SK-N-SH (cell line): Measurements from ENCODE around the gene SLC25A47. TPM values are rescaled to one million over a fixed set of nuclear protein-coding genes. Genes with fewer than 3 reads are reported as not detected.

Source experiments
- CTCF ChIA-PET: fragments of 300-600, 350-600 bp; formaldehyde crosslinking; extraction: SDS; loops from one replicate; lab custom pipeline; 2021; lab: Yijun Ruan, JAX
- POLR2A ChIA-PET: fragments of 350-600 bp; sonication (Branson Sonifier 250); formaldehyde crosslinking; extraction: SDS; loops from one replicate; lab custom pipeline; 2020; ENCODE audit warnings: antibody characterized with exemption, inconsistent platforms; lab: Yijun Ruan, JAX
- DNase-seq: peaks from one replicate; pipeline ENCODE4 v3.0.0; 2012
- H2AFZ ChIP-seq: fragments of 200-600 bp; sonication (generic); 2 replicates; pipeline ENCODE4 v1.8.1; 2016; ENCODE audit warnings: antibody characterized with exemption, mild to moderate bottlenecking, low read depth
- H3F3A ChIP-seq: fragments of 200-600 bp; sonication (generic); replicated peaks from 2 replicates; pipeline ENCODE3; 2016; ENCODE audit warnings: antibody characterized with exemption, mild to moderate bottlenecking; ENCODE audit not compliant: insufficient read depth
- H3K27ac ChIP-seq, 2 experiments: fragments of 200-500 bp in 1 of 2; fragments of 200-600 bp in 1 of 2; sonication (Bioruptor generic) in 1 of 2; sonication (generic), shearing (Covaris generic) in 1 of 2; 2 replicates each; pipeline versions ENCODE4 v1.5.1 to v1.6.1; 2014 to 2016; ENCODE audit warnings: low read depth in 2 of 2, inconsistent platforms in 1 of 2, low read length in 1 of 2, mild to moderate bottlenecking in 1 of 2, mixed read lengths in 1 of 2
- H3K27me3 ChIP-seq: fragments of 200-600 bp; sonication (generic), shearing (Covaris generic); 2 replicates; pipeline ENCODE4 v1.6.1; 2016; ENCODE audit warnings: mixed run types; ENCODE audit not compliant: insufficient read depth
- H3K36me3 ChIP-seq, 2 experiments: fragments of 200-500 bp in 1 of 2; fragments of 200-600 bp in 1 of 2; sonication (Bioruptor generic) in 1 of 2; sonication (generic) in 1 of 2; replicated peaks in 1 of 2; 2 replicates each; pipeline versions ENCODE3 to v1.5.1; 2014 to 2016; ENCODE audit warnings: low read length in 1 of 2, mild to moderate bottlenecking in 1 of 2; ENCODE audit not compliant: insufficient read depth in 2 of 2, control insufficient read depth in 1 of 2
- H3K4me1 ChIP-seq, 2 experiments: fragments of 200-500 bp in 1 of 2; fragments of 200-600 bp in 1 of 2; sonication (Bioruptor generic) in 1 of 2; sonication (generic), shearing (Covaris generic) in 1 of 2; 2 replicates each; pipeline versions ENCODE4 v1.5.1 to v1.6.1; 2014 to 2016; ENCODE audit warnings: low read depth in 1 of 2, low read length in 1 of 2, mixed run types in 1 of 2; ENCODE audit not compliant: insufficient read depth in 2 of 2, control insufficient read depth in 1 of 2
- H3K4me2 ChIP-seq: fragments of 200-600 bp; sonication (generic), shearing (Covaris generic); 2 replicates; pipeline ENCODE4 v1.6.1; 2017; ENCODE audit warnings: mixed run types
- H3K4me3 ChIP-seq, 2 experiments: fragments of 200-500 bp in 1 of 2; fragments of 200-600 bp in 1 of 2; sonication (Bioruptor generic) in 1 of 2; sonication (generic), shearing (Covaris generic) in 1 of 2; 2 replicates each; pipeline versions ENCODE4 v1.5.1 to v1.8.1; 2014 to 2016; ENCODE audit warnings: low read depth in 2 of 2, inconsistent platforms in 1 of 2, low read length in 1 of 2, mild to moderate bottlenecking in 1 of 2, mixed read lengths in 1 of 2, moderate library complexity in 1 of 2
- H3K79me2 ChIP-seq: fragments of 200-600 bp; sonication (generic); 2 replicates; pipeline ENCODE4 v1.8.1; 2017; ENCODE audit warnings: mild to moderate bottlenecking; ENCODE audit not compliant: insufficient read depth
- H3K9ac ChIP-seq: fragments of 200-600 bp; sonication (generic); 2 replicates; pipeline ENCODE4 v1.6.1; 2017; ENCODE audit warnings: mixed run types
- H3K9me2 ChIP-seq: fragments of 200-600 bp; sonication (generic); 2 replicates; pipeline ENCODE4 v1.6.1; 2017; ENCODE audit warnings: mixed run types
- H3K9me3 ChIP-seq: fragments of 200-600 bp; sonication (generic); 2 replicates; pipeline ENCODE4 v1.6.1; 2017; ENCODE audit warnings: mixed run types, mild to moderate bottlenecking, moderate library complexity
- H4K20me1 ChIP-seq: fragments of 200-600 bp; sonication (generic); 2 replicates; pipeline ENCODE4 v1.6.1; 2017; ENCODE audit warnings: mild to moderate bottlenecking, mixed run types; ENCODE audit not compliant: insufficient read depth
- EZH2phosphoT487 ChIP-seq: fragments of 200-600 bp; sonication (generic); IDR thresholded peaks from 2 replicates; pipeline ENCODE4 v1.6.1; 2017; ENCODE audit warnings: low read depth, mixed run types, mild to moderate bottlenecking, antibody characterized with exemption, moderate library complexity, borderline replicate concordance
- FOXJ3 ChIP-seq: sonication (generic); formaldehyde crosslinking; IDR thresholded peaks from 2 replicates; pipeline ENCODE4 v1.5.1; 2020; ENCODE audit warnings: mild to moderate bottlenecking, missing genetic modification reagents
- FOXM1 ChIP-seq: IDR thresholded peaks from 2 replicates; pipeline ENCODE4 v1.4.0; 2012; ENCODE audit warnings: low read depth, mild to moderate bottlenecking
- GABPA ChIP-seq: IDR thresholded peaks from 2 replicates; pipeline ENCODE4 v1.4.0; 2012; ENCODE audit warnings: low read depth, mild to moderate bottlenecking
- JUND ChIP-seq: IDR thresholded peaks from 2 replicates; pipeline ENCODE4 v1.4.0; 2012
- NFIC ChIP-seq: IDR thresholded peaks from 2 replicates; pipeline ENCODE4 v1.4.0; 2012; ENCODE audit warnings: borderline replicate concordance
- NRF1 ChIP-seq: IDR thresholded peaks from 2 replicates; pipeline ENCODE4 v1.6.1; 2012; ENCODE audit warnings: low read depth, mild to moderate bottlenecking, low read length
- POLR2AphosphoS5 ChIP-seq: IDR thresholded peaks from 2 replicates; pipeline ENCODE4 v1.6.1; 2012; ENCODE audit warnings: low read depth, low read length
- RCOR1 ChIP-seq: fragments of 150-350 bp; IDR thresholded peaks from 2 replicates; pipeline ENCODE4 v1.6.1; 2017; ENCODE audit warnings: antibody characterized with exemption, low read length
- SIN3A ChIP-seq: IDR thresholded peaks from 2 replicates; pipeline ENCODE4 v1.6.1; 2012; ENCODE audit warnings: low read depth, mild to moderate bottlenecking, low read length, moderate library complexity, borderline replicate concordance
- TAF1 ChIP-seq: IDR thresholded peaks from 2 replicates; pipeline ENCODE4 v1.6.1; 2012; ENCODE audit warnings: low read depth, mild to moderate bottlenecking, low read length, moderate library complexity, borderline replicate concordance
- TCF12 ChIP-seq: IDR thresholded peaks from 2 replicates; pipeline ENCODE4 v1.4.0; 2012
- TEAD4 ChIP-seq: IDR thresholded peaks from 2 replicates; pipeline ENCODE4 v1.4.0; 2012; ENCODE audit warnings: mild to moderate bottlenecking, borderline replicate concordance; ENCODE audit not compliant: insufficient read depth
- YY1 ChIP-seq: IDR thresholded peaks from 2 replicates; pipeline ENCODE4 v1.4.0; 2012; ENCODE audit warnings: low read depth, mild to moderate bottlenecking
- WGBS: methylation state at CpG from one replicate; pipeline ENCODE4 v1.1.6; 2017; ENCODE audit warnings: low lambda C conversion rate; 5-methylcytosine and 5-hydroxymethylcytosine counted together
- polyA plus RNA-seq, 3 experiments: library from polyadenylated mRNA; depleted of rRNA; stranded (reverse); fragments of >200 nt; gene quantifications; 2 replicates each; pipeline ENCODE4 v1.2.3, GENCODE V29; 2012
- TF ChIP-seq, protein P1 (sequence below): IDR thresholded peaks from 2 replicates; pipeline ENCODE4; 2012
- TF ChIP-seq, protein P2 (sequence below): IDR thresholded peaks from 2 replicates; pipeline ENCODE4 v1.4.0; 2012; ENCODE audit warnings: low read depth, borderline replicate concordance
- TF ChIP-seq, protein P3 (sequence below): fragments of 150-350 bp; IDR thresholded peaks from 2 replicates; pipeline ENCODE4 v1.6.1; 2017; ENCODE audit warnings: antibody characterized with exemption, low read length, low read depth, borderline replicate concordance
- TF ChIP-seq, protein P4 (sequence below): fragments of 150-350 bp; IDR thresholded peaks from 2 replicates; pipeline ENCODE4 v1.6.1; 2016; ENCODE audit warnings: mild to moderate bottlenecking, low read depth, low read length
- TF ChIP-seq, protein P5 (sequence below): IDR thresholded peaks from 2 replicates; pipeline ENCODE4 v1.4.0; 2012; ENCODE audit warnings: low read depth
- TF ChIP-seq, protein P6 (sequence below): fragments of 200-600 bp; sonication (generic); IDR thresholded peaks from 2 replicates; pipeline ENCODE4 v1.6.1; 2017; ENCODE audit warnings: antibody characterized with exemption, mild to moderate bottlenecking, moderate library complexity

Gene SLC25A47
- polyA plus RNA-seq, 1 of the 3 experiments (the other 2 are of a cell fraction): not detected

DNA sequence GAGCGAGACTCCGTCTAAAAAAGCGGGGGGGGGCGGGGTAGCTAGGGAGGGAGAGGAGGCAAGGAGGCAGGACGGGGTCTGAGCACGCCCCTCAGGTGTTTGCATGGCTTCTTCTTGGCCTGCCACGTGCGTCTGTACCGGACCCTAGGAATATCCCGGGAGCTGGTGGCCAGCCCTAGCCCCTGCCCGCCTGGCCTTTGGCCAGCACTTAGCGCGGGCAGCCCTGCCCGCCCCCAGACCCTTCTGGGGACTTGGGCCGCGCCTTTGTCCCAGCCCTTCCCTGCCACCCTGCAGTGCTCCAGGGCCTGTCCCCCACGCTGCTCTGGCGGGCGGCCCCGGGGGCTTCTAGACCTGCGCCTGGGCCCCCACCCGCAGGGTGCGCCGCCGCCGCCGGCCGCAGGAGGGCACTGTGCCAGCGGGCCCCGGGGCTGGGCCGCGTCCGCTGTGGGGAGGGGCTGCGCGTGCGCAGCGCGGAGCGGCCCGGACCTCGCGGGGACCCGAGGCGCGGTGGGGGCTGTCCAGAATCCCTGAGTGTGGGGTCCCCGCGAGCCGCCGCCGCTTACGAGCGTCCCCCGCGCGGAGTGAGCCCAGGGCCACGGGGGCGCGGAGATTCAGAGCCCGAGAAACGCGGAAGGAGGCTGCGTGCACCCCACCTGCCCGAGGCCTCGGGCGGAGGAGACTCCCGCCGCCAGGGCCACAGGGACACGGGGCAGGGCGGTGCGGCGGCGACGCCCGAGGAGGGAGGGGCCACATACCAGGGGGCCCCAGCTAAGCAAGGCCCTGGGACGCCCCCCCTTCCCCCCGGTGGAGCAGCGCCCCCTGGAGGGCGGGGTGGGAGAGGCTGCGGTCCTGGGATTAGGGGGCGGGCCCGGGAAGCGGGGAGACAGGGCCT, 37.9 kb upstream of the SLC25A47 start (continued):
- TF ChIP-seq, protein P1, sequence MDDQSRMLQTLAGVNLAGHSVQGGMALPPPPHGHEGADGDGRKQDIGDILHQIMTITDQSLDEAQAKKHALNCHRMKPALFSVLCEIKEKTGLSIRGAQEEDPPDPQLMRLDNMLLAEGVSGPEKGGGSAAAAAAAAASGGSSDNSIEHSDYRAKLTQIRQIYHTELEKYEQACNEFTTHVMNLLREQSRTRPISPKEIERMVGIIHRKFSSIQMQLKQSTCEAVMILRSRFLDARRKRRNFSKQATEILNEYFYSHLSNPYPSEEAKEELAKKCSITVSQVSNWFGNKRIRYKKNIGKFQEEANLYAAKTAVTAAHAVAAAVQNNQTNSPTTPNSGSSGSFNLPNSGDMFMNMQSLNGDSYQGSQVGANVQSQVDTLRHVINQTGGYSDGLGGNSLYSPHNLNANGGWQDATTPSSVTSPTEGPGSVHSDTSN: no peak
- TF ChIP-seq, protein P2, sequence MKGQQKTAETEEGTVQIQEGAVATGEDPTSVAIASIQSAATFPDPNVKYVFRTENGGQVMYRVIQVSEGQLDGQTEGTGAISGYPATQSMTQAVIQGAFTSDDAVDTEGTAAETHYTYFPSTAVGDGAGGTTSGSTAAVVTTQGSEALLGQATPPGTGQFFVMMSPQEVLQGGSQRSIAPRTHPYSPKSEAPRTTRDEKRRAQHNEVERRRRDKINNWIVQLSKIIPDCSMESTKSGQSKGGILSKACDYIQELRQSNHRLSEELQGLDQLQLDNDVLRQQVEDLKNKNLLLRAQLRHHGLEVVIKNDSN: no peak
- no peak for TF ChIP-seq JUND
- TF ChIP-seq FOXJ3 (CRISPR knock-in tag): no peak
- TF ChIP-seq POLR2AphosphoS5: peak; percentile 39; the same call in 1 of the 2 replicates
- TF ChIP-seq TCF12: no peak
- TF ChIP-seq NRF1: peak; percentile 88
- TF ChIP-seq, protein P3, sequence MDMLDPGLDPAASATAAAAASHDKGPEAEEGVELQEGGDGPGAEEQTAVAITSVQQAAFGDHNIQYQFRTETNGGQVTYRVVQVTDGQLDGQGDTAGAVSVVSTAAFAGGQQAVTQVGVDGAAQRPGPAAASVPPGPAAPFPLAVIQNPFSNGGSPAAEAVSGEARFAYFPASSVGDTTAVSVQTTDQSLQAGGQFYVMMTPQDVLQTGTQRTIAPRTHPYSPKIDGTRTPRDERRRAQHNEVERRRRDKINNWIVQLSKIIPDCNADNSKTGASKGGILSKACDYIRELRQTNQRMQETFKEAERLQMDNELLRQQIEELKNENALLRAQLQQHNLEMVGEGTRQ: no peak
- TF ChIP-seq, protein P4, sequence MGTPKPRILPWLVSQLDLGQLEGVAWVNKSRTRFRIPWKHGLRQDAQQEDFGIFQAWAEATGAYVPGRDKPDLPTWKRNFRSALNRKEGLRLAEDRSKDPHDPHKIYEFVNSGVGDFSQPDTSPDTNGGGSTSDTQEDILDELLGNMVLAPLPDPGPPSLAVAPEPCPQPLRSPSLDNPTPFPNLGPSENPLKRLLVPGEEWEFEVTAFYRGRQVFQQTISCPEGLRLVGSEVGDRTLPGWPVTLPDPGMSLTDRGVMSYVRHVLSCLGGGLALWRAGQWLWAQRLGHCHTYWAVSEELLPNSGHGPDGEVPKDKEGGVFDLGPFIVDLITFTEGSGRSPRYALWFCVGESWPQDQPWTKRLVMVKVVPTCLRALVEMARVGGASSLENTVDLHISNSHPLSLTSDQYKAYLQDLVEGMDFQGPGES: no peak
- no peak for TF ChIP-seq EZH2phosphoT487

DNA sequence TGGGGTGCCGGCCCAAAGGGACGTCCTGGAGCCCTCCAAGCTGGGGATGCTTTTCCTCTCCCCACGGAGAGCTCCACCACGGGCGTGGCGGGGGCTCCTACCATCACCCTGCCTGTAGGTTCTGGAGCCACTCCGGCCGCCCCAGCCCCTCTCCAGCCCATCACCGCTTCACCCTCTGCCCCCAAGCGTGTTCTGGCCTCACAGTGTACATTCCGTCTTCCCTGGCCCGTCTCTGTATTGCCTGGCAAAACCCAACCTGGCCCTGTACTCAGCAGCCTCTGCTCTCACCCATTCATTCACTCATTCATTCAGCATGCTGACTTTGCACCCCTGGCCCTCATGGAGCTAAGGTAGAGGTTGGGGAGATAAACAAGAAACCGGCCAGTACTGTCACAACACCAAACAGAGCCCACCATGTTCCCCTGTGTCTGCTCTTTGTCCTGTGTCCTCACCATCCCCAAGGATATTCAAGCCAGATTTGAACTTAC, 37.2 kb upstream of the SLC25A47 start:
- no peak for DNase-seq
- peak overlapping the region; percentile 95 for H3K4me2 ChIP-seq
- H3K4me1 ChIP-seq: peaks cover 0 to 33% of the 10 kb centered on the region in 2 experiments; a peak in 1 of 4 replicates
- POLR2A ChIA-PET: no interaction called here
- peaks cover 9% of the 10 kb centered on the region; the same call in 1 of the 2 replicates for H3K79me2 ChIP-seq
- peaks cover 0 to 4% of the 10 kb centered on the region in 2 experiments for H3K36me3 ChIP-seq
- no peak overlapping the region; a peak in 1 of 4 replicates for H3K27ac ChIP-seq
- no peak overlapping the region for H2AFZ ChIP-seq
- H3F3A ChIP-seq: peaks cover 3% of the 10 kb centered on the region
- peak overlapping the region; percentile 77 for H3K9ac ChIP-seq
- WGBS: 63% methylated on average over 6 of the region's 13 CpGs
- peak overlapping the region; percentile 63 to 67 for H3K4me3 ChIP-seq
- CTCF ChIA-PET: interaction anchor here (0.6 to 5.6 kb wide), 27 partner anchors 9 to 1343 kb away, joined by 3 to 58 read pairs (median 4); no protein-coding TSS in a partner anchor
- no peaks in the 10 kb centered on the region for H3K27me3 ChIP-seq
- no peaks in the 10 kb centered on the region for H3K9me3 ChIP-seq
- TF ChIP-seq, protein P4: no peak
- TF ChIP-seq NFIC (no peak), POLR2AphosphoS5 (no peak), GABPA (no peak), SIN3A (no peak), TCF12 (no peak), RCOR1 (no peak), TAF1 (no peak), FOXM1 (no peak), YY1 (no peak), TEAD4 (no peak)
- TF ChIP-seq, protein P1: no peak
- TF ChIP-seq, protein P5, sequence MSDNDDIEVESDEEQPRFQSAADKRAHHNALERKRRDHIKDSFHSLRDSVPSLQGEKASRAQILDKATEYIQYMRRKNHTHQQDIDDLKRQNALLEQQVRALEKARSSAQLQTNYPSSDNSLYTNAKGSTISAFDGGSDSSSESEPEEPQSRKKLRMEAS: no peak
- TF ChIP-seq, protein P6, sequence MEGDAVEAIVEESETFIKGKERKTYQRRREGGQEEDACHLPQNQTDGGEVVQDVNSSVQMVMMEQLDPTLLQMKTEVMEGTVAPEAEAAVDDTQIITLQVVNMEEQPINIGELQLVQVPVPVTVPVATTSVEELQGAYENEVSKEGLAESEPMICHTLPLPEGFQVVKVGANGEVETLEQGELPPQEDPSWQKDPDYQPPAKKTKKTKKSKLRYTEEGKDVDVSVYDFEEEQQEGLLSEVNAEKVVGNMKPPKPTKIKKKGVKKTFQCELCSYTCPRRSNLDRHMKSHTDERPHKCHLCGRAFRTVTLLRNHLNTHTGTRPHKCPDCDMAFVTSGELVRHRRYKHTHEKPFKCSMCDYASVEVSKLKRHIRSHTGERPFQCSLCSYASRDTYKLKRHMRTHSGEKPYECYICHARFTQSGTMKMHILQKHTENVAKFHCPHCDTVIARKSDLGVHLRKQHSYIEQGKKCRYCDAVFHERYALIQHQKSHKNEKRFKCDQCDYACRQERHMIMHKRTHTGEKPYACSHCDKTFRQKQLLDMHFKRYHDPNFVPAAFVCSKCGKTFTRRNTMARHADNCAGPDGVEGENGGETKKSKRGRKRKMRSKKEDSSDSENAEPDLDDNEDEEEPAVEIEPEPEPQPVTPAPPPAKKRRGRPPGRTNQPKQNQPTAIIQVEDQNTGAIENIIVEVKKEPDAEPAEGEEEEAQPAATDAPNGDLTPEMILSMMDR: no peak
- H4K20me1 ChIP-seq: 0 out of 2 replicates have a peak, but pooled peaks cover 4% of the 10 kb centered on the region
- H3K9me2 ChIP-seq: no peaks in the 10 kb centered on the region
